GM18870 (cell line): ENCODE results near the gene ZNF227.
"Not testable (repeated sequence)": the region's sequence is repeated elsewhere in the genome, so short reads cannot be mapped to it uniquely, and the experiment has no call there.

Experiments used
- ATAC-seq: cut with Tn5 transposase; IDR thresholded peaks from one replicate; pipeline ENCODE4 v1.9.1; 2021; ENCODE audit warnings: moderate library complexity; ENCODE audit not compliant: unreplicated experiment

ZNF227 gene

GRCh38 chr19:44236384-44236783, 24.1 kb downstream of the ZNF227 start:
- no peak for ATAC-seq

- not testable (repeated sequence) for ATAC-seq
Observed at GRCh38 chr19:44252332-44252731, 40.0 kb downstream of the ZNF227 start.

GRCh38 chr19:44253392-44253791, 41.1 kb downstream of the ZNF227 start:
- not testable (repeated sequence) for ATAC-seq

GRCh38 chr19:44254496-44254895, 42.2 kb downstream of the ZNF227 start:
- ATAC-seq, result no peak

- no peak for ATAC-seq
Observed at GRCh38 chr19:44255705-44256411, 43.5 kb downstream of the ZNF227 start.

GRCh38 chr19:44258136-44258535, 45.8 kb downstream of the ZNF227 start:
- no peak for ATAC-seq

- ATAC-seq, result no peak
Observed at GRCh38 chr19:44258835-44259413, 46.6 kb downstream of the ZNF227 start.

- ATAC-seq, result no peak
Observed at GRCh38 chr19:44260343-44260681, 48.0 kb downstream of the ZNF227 start.

GRCh38 chr19:44260695-44261446, 48.5 kb downstream of the ZNF227 start:
- no peak for ATAC-seq

GRCh38 chr19:44277331-44277730, 65.0 kb downstream of the ZNF227 start:
- no peak for ATAC-seq

- ATAC-seq, result no peak
Observed at GRCh38 chr19:44278181-44278690, 65.9 kb downstream of the ZNF227 start.

GRCh38 chr19:44280916-44281315, 68.6 kb downstream of the ZNF227 start:
- no peak for ATAC-seq

GRCh38 chr19:44282846-44283245, 70.5 kb downstream of the ZNF227 start:
- ATAC-seq, result no peak

GRCh38 chr19:44284968-44285367, 72.6 kb downstream of the ZNF227 start:
- ATAC-seq, result no peak
